ENCODE measurements around the gene SLC16A4.

- TF ChIP-seq CTCF (IDR thresholded peaks at IDR 0.05) (no peak), REST (IDR thresholded peaks at IDR 0.05; ENCODE audit: insufficient read depth in 1 of 2, low read depth in 2 of 2, low read length in 1 of 2) (no peak), POLR2AphosphoS5 (IDR thresholded peaks at IDR 0.05; ENCODE audit: low read depth, low read length) (no peak), TCF7L2 (IDR thresholded peaks at IDR 0.05; ENCODE audit: low read depth, low read length) (no peak)
Measured at GRCh38 chr1:110375490-110375889, 15.3 kb downstream of the SLC16A4 start.
